GM12891 (cell line): ENCODE measurements around the gene ANKRD63.

ENCODE experiments used
- POLR2A ChIP-seq: IDR thresholded peaks from 2 replicates; pipeline ENCODE4 v1.6.1; 2011; ENCODE audit warnings: low read depth, low read length, control low read depth
- POLR2AphosphoS5 ChIP-seq: IDR thresholded peaks from 2 replicates; pipeline ENCODE4 v1.6.1; 2011; ENCODE audit warnings: low read depth, low read length, control low read depth
- TAF1 ChIP-seq: IDR thresholded peaks from 2 replicates; pipeline ENCODE4 v1.6.1; 2011; ENCODE audit warnings: low read depth, low read length, control low read depth

- TF ChIP-seq POLR2A, result no peak
- TF ChIP-seq POLR2AphosphoS5, result no peak
- TF ChIP-seq TAF1, result no peak
These were observed 28.1 kb upstream of the ANKRD63 start for GRCh38 chr15:40310993-40311392.
